H9 (cell line): ENCODE results near the gene UCK1. TPM values are rescaled to one million over a fixed set of nuclear protein-coding genes. Genes with fewer than 3 reads are reported as not detected.
A peak's percentile ranks its signal among the peaks of the same experiment; 100 is the strongest.

Source experiments
- DNase-seq: peaks from one replicate; pipeline ENCODE4 v3.0.0-alpha.2; 2017
- H2AFZ ChIP-seq: one replicate; pipeline ENCODE4 v1.6.1; 2013; ENCODE audit warnings: mild to moderate bottlenecking, low read length, control low read depth, moderate library complexity
- H2AK5ac ChIP-seq: 2 replicates; pipeline ENCODE4 v1.6.1; 2013; ENCODE audit warnings: low read length, control low read depth, mixed read lengths; ENCODE audit not compliant: insufficient read length
- H2BK120ac ChIP-seq: one replicate; pipeline ENCODE4 v1.6.1; 2013; ENCODE audit warnings: low read depth, mild to moderate bottlenecking, low read length, control low read depth, inconsistent platforms; ENCODE audit not compliant: poor library complexity, severe bottlenecking
- H2BK12ac ChIP-seq: 2 replicates; pipeline ENCODE4 v1.6.1; 2013; ENCODE audit warnings: low read length, control low read depth, mixed read lengths, low read depth; ENCODE audit not compliant: insufficient read length
- H2BK15ac ChIP-seq: 2 replicates; pipeline ENCODE4 v1.6.1; 2013; ENCODE audit warnings: low read depth, low read length, control low read depth
- H2BK20ac ChIP-seq: one replicate; pipeline ENCODE4 v1.6.1; 2013; ENCODE audit warnings: low read depth, mild to moderate bottlenecking, low read length, control low read depth, inconsistent platforms; ENCODE audit not compliant: poor library complexity, severe bottlenecking
- H2BK5ac ChIP-seq: 2 replicates; pipeline ENCODE4 v1.6.1; 2013; ENCODE audit warnings: low read length, control low read depth, mixed read lengths; ENCODE audit not compliant: insufficient read length
- H3K14ac ChIP-seq: 2 replicates; pipeline ENCODE4 v1.6.1; 2013; ENCODE audit warnings: low read length, control low read depth; ENCODE audit not compliant: insufficient read depth
- H3K18ac ChIP-seq: 2 replicates; pipeline ENCODE4 v1.6.1; 2013; ENCODE audit warnings: low read depth, mild to moderate bottlenecking, mixed read lengths, low read length, control low read depth; ENCODE audit not compliant: insufficient read length
- H3K23ac ChIP-seq: 2 replicates; pipeline ENCODE4 v1.6.1; 2013; ENCODE audit warnings: low read length, control low read depth, mixed read lengths, low read depth; ENCODE audit not compliant: insufficient read length
- H3K23me2 ChIP-seq: 2 replicates; pipeline ENCODE4 v1.6.1; 2013; ENCODE audit warnings: low read depth, mild to moderate bottlenecking, mixed read lengths, low read length, control low read depth; ENCODE audit not compliant: insufficient read length, poor library complexity, severe bottlenecking
- H3K27ac ChIP-seq: 2 replicates; pipeline ENCODE4 v1.5.1; 2013; ENCODE audit warnings: low read length, control low read depth, mixed read lengths, low read depth; ENCODE audit not compliant: insufficient read length
- H3K27me3 ChIP-seq: 2 replicates; pipeline ENCODE4 v1.6.1; 2013; ENCODE audit warnings: low read length, control low read depth, inconsistent platforms; ENCODE audit not compliant: insufficient read depth
- H3K4ac ChIP-seq: 2 replicates; pipeline ENCODE4 v1.6.1; 2013; ENCODE audit warnings: low read depth, mild to moderate bottlenecking, control low read depth, inconsistent platforms, low read length, moderate library complexity
- H3K4me1 ChIP-seq: 2 replicates; pipeline ENCODE4 v1.6.1; 2013; ENCODE audit warnings: low read length, control low read depth, inconsistent platforms; ENCODE audit not compliant: insufficient read depth
- H3K4me2 ChIP-seq: 2 replicates; pipeline ENCODE4 v1.6.1; 2013; ENCODE audit warnings: low read length, control low read depth, mixed read lengths; ENCODE audit not compliant: insufficient read length, insufficient read depth
- H3K56ac ChIP-seq: 2 replicates; pipeline ENCODE4 v1.6.1; 2013; ENCODE audit warnings: low read depth, mild to moderate bottlenecking, mixed read lengths, low read length, control low read depth; ENCODE audit not compliant: insufficient read length
- H3K79me1 ChIP-seq: 2 replicates; pipeline ENCODE4 v1.6.1; 2013; ENCODE audit warnings: low read depth, mild to moderate bottlenecking, moderate library complexity, low read length, control low read depth, inconsistent platforms; ENCODE audit not compliant: insufficient read depth, poor library complexity, severe bottlenecking
- H3K79me2 ChIP-seq: 2 replicates; pipeline ENCODE4 v1.6.1; 2013; ENCODE audit warnings: low read length, control low read depth, inconsistent platforms; ENCODE audit not compliant: insufficient read depth
- H3K9ac ChIP-seq: 2 replicates; pipeline ENCODE4 v1.6.1; 2013; ENCODE audit warnings: low read length, control low read depth, mixed read lengths; ENCODE audit not compliant: insufficient read length; ENCODE audit errors: extremely low read depth
- H3K9me3 ChIP-seq: one replicate; pipeline ENCODE4 v1.6.1; 2013; ENCODE audit warnings: low read depth, low read length, inconsistent platforms; ENCODE audit not compliant: control insufficient read depth
- H3T11ph ChIP-seq: one replicate; pipeline ENCODE4 v1.6.1; 2013; ENCODE audit warnings: mild to moderate bottlenecking, low read length, control low read depth, inconsistent platforms
- H4K20me1 ChIP-seq: one replicate; pipeline ENCODE4 v1.6.1; 2013; ENCODE audit not compliant: control insufficient read depth, insufficient read length, insufficient read depth
- H4K5ac ChIP-seq: 2 replicates; pipeline ENCODE4 v1.6.1; 2013; ENCODE audit warnings: low read depth, mild to moderate bottlenecking, mixed read lengths, low read length, control low read depth; ENCODE audit not compliant: insufficient read length
- H4K8ac ChIP-seq: replicated peaks from 2 replicates; pipeline ENCODE4 v1.6.1; 2013; ENCODE audit warnings: low read length, control low read depth, mixed read lengths, low read depth; ENCODE audit not compliant: insufficient read length
- H4K91ac ChIP-seq: 2 replicates; pipeline ENCODE4 v1.6.1; 2013; ENCODE audit warnings: low read depth, mild to moderate bottlenecking, moderate library complexity, mixed read lengths, low read length, control low read depth; ENCODE audit not compliant: insufficient read length
- H3K27ac Mint-ChIP-seq, 3 experiments: 2 replicates in 2 of 3; 3 replicates in 1 of 3; pipeline ENCODE4 v1.8.0; 2020 to 2021; ENCODE audit warnings: mixed read lengths in 3 of 3, mild to moderate bottlenecking in 1 of 3, moderate library complexity in 1 of 3
- H3K27me3 Mint-ChIP-seq: 2 replicates; pipeline ENCODE4 v1.8.0; 2021; ENCODE audit warnings: low read depth, mild to moderate bottlenecking, moderate library complexity, mixed read lengths
- H3K36me3 Mint-ChIP-seq, 3 experiments: 2 replicates in 2 of 3; 3 replicates in 1 of 3; pipeline ENCODE4 v1.8.0; 2020 to 2021; ENCODE audit warnings: low read depth in 3 of 3, mixed read lengths in 3 of 3; ENCODE audit not compliant: insufficient read depth in 1 of 3
- H3K4me1 Mint-ChIP-seq, 2 experiments: 2 replicates each; pipeline ENCODE4 v1.8.0; 2020; ENCODE audit warnings: mixed read lengths in 2 of 2
- H3K4me3 Mint-ChIP-seq, 2 experiments: 2 replicates in 1 of 2; 3 replicates in 1 of 2; pipeline ENCODE4 v1.8.0; 2020 to 2021; ENCODE audit warnings: mild to moderate bottlenecking in 2 of 2, mixed read lengths in 2 of 2, moderate library complexity in 1 of 2
- H3K9me3 Mint-ChIP-seq, 2 experiments: 2 replicates in 1 of 2; 3 replicates in 1 of 2; pipeline ENCODE4 v1.8.0; 2020; ENCODE audit warnings: mild to moderate bottlenecking in 2 of 2, mixed read lengths in 2 of 2, moderate library complexity in 1 of 2
- WGBS: extraction: QIAGEN DNeasy Blood & Tissue Kit; methylation state at CpG from one replicate; pipeline ENCODE4 v1.1.7; 2013; ENCODE audit warnings: missing lambda C conversion rate, low lambda C conversion rate, mixed read lengths; ENCODE audit not compliant: insufficient read length; ENCODE audit errors: extremely low coverage; 5-methylcytosine and 5-hydroxymethylcytosine counted together
- total RNA-seq: library from RNA; stranded (reverse); gene quantifications from 2 replicates; pipeline ENCODE4 v1.2.1, GENCODE V29; 2021
- TF ChIP-seq, protein P1 (sequence below): fragments of 200-600 bp; sonication (generic); conservative IDR thresholded peaks from 3 replicates; pipeline ENCODE4 v1.8.0; 2021; ENCODE audit warnings: antibody characterized with exemption, mild to moderate bottlenecking

Gene UCK1
- total RNA-seq, 1 experiment from 2014 or later = 54.2 TPM

DNA sequence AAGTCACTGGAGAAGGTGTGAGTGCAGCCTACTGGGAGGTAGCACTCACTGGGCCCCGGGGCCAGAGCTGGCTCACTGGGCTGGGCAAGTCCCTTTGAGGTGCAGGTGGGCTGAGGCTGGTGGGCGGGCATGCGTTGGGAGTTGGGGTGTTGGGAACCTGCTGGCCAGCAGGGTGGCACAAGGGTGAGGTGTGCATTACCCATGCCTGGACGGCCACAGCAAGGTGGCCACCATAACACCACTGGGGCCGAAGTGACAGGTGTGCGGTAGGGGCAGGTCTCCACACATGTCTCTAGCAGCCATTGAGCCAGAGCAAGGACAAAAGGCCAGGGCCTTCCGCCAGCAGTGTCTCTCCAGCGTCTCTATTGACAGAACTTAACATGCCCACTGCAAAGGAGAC, 36.8 kb upstream of the UCK1 start:
- H3K27me3 Mint-ChIP-seq = peaks cover 2% of the 10 kb centered on the region
- Histone ChIP-seq H2BK20ac (no peak overlapping the region), H3K4me1 (no peaks in the 10 kb centered on the region), H4K91ac (no peak overlapping the region), H3K79me2 (no peaks in the 10 kb centered on the region), H3K79me1 (no peaks in the 10 kb centered on the region), H3K27me3 (no peaks in the 10 kb centered on the region), H3T11ph (no peak overlapping the region), H3K23me2 (no peaks in the 10 kb centered on the region), H3K18ac (no peak overlapping the region), H2BK5ac (no peak overlapping the region), H3K4ac (no peak overlapping the region), H3K56ac (no peak overlapping the region), H2AFZ (no peak overlapping the region), H3K4me2 (no peak overlapping the region), H4K8ac (no peak overlapping the region), H3K9me3 (no peaks in the 10 kb centered on the region), H3K27ac (no peak overlapping the region), H2BK15ac (no peak overlapping the region), H2AK5ac (no peak overlapping the region), H3K9ac (no peak overlapping the region), H2BK12ac (no peak overlapping the region), H4K5ac (no peak overlapping the region), H3K23ac (no peak overlapping the region), H3K14ac (no peak overlapping the region), H2BK120ac (no peak overlapping the region), H4K20me1 (no peaks in the 10 kb centered on the region)
- peaks cover 19 to 31% of the 10 kb centered on the region in 2 experiments for H3K9me3 Mint-ChIP-seq
- H3K36me3 Mint-ChIP-seq = peaks cover 6 to 14% (median 10%) of the 10 kb centered on the region in 3 experiments; a peak in 6 of 7 replicates
- WGBS = no CpG with 5 or more reads among the region's 8 CpGs
- peak overlapping the region in 1 of 3 experiments; percentile 49; a peak in 1 of 7 replicates for H3K27ac Mint-ChIP-seq
- no peaks in the 10 kb centered on the region for H3K4me1 Mint-ChIP-seq
- TF ChIP-seq, protein P1, sequence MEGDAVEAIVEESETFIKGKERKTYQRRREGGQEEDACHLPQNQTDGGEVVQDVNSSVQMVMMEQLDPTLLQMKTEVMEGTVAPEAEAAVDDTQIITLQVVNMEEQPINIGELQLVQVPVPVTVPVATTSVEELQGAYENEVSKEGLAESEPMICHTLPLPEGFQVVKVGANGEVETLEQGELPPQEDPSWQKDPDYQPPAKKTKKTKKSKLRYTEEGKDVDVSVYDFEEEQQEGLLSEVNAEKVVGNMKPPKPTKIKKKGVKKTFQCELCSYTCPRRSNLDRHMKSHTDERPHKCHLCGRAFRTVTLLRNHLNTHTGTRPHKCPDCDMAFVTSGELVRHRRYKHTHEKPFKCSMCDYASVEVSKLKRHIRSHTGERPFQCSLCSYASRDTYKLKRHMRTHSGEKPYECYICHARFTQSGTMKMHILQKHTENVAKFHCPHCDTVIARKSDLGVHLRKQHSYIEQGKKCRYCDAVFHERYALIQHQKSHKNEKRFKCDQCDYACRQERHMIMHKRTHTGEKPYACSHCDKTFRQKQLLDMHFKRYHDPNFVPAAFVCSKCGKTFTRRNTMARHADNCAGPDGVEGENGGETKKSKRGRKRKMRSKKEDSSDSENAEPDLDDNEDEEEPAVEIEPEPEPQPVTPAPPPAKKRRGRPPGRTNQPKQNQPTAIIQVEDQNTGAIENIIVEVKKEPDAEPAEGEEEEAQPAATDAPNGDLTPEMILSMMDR = no peak
- H3K4me3 Mint-ChIP-seq = no peak overlapping the region
- DNase-seq = no peak
